ENCODE results near the gene UQCRFS1.

Gene UQCRFS1

DNA sequence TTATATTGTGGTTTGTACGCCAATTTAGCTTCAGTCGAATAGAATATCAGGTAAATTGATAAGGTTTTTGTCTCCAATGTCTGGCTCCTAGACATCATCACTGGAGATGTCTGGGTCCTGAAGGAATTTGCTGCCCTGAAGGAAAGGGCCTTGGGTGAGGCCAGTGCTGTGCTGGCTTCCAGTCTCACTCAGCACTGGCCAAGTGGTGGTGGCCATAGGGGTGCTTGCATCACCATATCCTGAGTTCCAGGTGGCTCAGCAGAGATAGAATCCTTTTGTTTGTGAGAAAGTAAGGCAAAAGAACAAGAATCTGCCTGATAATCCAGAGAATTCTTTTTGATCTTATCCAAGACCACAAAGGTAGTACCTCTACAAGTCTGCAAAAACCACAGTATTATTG lies 39.1 kb downstream of the UQCRFS1 start:
- Histone ChIP-seq H3K36me3 (ENCODE audit: control insufficient read depth, insufficient read depth, low read length) (no peaks in the 10 kb centered on the region), H3K4me3 (ENCODE audit: insufficient read depth, low read depth, low read length, poor library complexity, severe bottlenecking) (no peak overlapping the region), H3K27ac (ENCODE audit: insufficient read depth, low read length, poor library complexity, severe bottlenecking) (no peak overlapping the region), H3K4me1 (ENCODE audit: control insufficient read depth, insufficient read depth, low read length, poor library complexity, severe bottlenecking) (no peaks in the 10 kb centered on the region), H3K27me3 (replicated peaks; ENCODE audit: control insufficient read depth, insufficient read depth, low read length, poor library complexity, severe bottlenecking) (no peaks in the 10 kb centered on the region), H3K9me3 (ENCODE audit: control insufficient read depth, low read length) (no peaks in the 10 kb centered on the region)
- no peak for DNase-seq

- Histone ChIP-seq H3K27me3 (replicated peaks; ENCODE audit: control insufficient read depth, insufficient read depth, low read length, poor library complexity, severe bottlenecking) (no peaks in the 10 kb centered on the region), H3K4me1 (ENCODE audit: control insufficient read depth, insufficient read depth, low read length, poor library complexity, severe bottlenecking) (no peaks in the 10 kb centered on the region), H3K36me3 (ENCODE audit: control insufficient read depth, insufficient read depth, low read length) (no peaks in the 10 kb centered on the region), H3K27ac (ENCODE audit: insufficient read depth, low read length, poor library complexity, severe bottlenecking) (no peak overlapping the region), H3K4me3 (ENCODE audit: insufficient read depth, low read depth, low read length, poor library complexity, severe bottlenecking) (no peak overlapping the region), H3K9me3 (ENCODE audit: control insufficient read depth, low read length) (no peaks in the 10 kb centered on the region)
- no peak for DNase-seq
Measured at GRCh38 chr19:29172302-29172701, 40.6 kb downstream of the UQCRFS1 start.

DNA sequence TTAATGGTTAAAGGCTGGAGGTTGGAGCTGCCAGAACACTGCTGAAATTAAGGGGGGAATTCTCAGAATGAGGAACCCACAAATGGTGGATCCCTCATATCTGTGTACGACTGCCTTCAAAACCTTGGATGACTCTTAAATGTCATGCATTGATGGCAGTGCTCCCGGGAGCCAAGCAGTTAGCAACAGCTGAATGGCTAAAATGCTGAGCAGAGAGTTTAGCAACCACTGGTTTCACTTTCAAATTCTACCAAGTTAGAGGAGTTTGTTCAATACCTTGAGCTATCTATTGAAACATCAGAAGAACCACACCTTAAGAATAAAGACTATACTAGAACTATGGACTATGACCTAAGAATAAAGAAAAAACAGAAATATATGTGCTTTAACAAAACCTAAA lies 41.4 kb downstream of the UQCRFS1 start:
- Histone ChIP-seq H3K27ac (ENCODE audit: insufficient read depth, low read length, poor library complexity, severe bottlenecking) (no peak overlapping the region), H3K27me3 (replicated peaks; ENCODE audit: control insufficient read depth, insufficient read depth, low read length, poor library complexity, severe bottlenecking) (no peaks in the 10 kb centered on the region), H3K36me3 (ENCODE audit: control insufficient read depth, insufficient read depth, low read length) (no peaks in the 10 kb centered on the region), H3K9me3 (ENCODE audit: control insufficient read depth, low read length) (no peaks in the 10 kb centered on the region), H3K4me1 (ENCODE audit: control insufficient read depth, insufficient read depth, low read length, poor library complexity, severe bottlenecking) (no peaks in the 10 kb centered on the region), H3K4me3 (ENCODE audit: insufficient read depth, low read depth, low read length, poor library complexity, severe bottlenecking) (no peak overlapping the region)
- no peak for DNase-seq

GRCh38 chr19:29170554-29170953 lies 42.4 kb downstream of the UQCRFS1 start:
- DNase-seq: no peak

DNA sequence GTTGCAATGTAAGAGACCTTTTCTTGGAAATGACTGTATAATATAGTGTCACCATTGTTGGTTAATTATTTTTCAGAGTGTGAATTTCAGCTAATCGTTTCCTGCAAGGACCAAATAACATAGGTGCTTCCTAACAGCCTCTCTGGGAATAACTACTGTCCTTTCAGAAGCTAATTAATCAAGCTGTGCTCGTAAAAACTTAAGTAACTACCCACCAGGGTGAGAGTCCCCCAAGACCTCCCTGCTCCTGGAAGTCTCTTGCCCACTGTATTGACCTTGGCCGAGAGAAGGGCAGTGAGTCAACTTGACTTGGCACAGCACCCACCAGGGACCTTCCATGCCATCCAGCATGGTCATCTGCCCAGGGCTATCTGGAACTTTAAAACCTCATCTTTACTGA lies 50.3 kb downstream of the UQCRFS1 start:
- no peaks in the 10 kb centered on the region for H3K4me1 ChIP-seq (ENCODE audit: control insufficient read depth, insufficient read depth, low read length, poor library complexity, severe bottlenecking)
- H3K36me3 ChIP-seq (ENCODE audit: control insufficient read depth, insufficient read depth, low read length): no peaks in the 10 kb centered on the region
- H3K4me3 ChIP-seq (ENCODE audit: insufficient read depth, low read depth, low read length, poor library complexity, severe bottlenecking): no peak overlapping the region
- no peaks in the 10 kb centered on the region for H3K9me3 ChIP-seq (ENCODE audit: control insufficient read depth, low read length)
- H3K27me3 ChIP-seq (replicated peaks; ENCODE audit: control insufficient read depth, insufficient read depth, low read length, poor library complexity, severe bottlenecking): no peaks in the 10 kb centered on the region
- DNase-seq: no peak
- no peak overlapping the region for H3K27ac ChIP-seq (ENCODE audit: insufficient read depth, low read length, poor library complexity, severe bottlenecking)

More at GRCh38 chr19:29170554-29170953, 42.4 kb downstream of the UQCRFS1 start:
- no peak overlapping the region for H3K4me3 ChIP-seq (ENCODE audit: insufficient read depth, low read depth, low read length, poor library complexity, severe bottlenecking)
- H3K36me3 ChIP-seq (ENCODE audit: control insufficient read depth, insufficient read depth, low read length): no peaks in the 10 kb centered on the region
- H3K27me3 ChIP-seq (replicated peaks; ENCODE audit: control insufficient read depth, insufficient read depth, low read length, poor library complexity, severe bottlenecking): no peaks in the 10 kb centered on the region
- no peaks in the 10 kb centered on the region for H3K9me3 ChIP-seq (ENCODE audit: control insufficient read depth, low read length)
- H3K4me1 ChIP-seq (ENCODE audit: control insufficient read depth, insufficient read depth, low read length, poor library complexity, severe bottlenecking): no peaks in the 10 kb centered on the region
- no peak overlapping the region for H3K27ac ChIP-seq (ENCODE audit: insufficient read depth, low read length, poor library complexity, severe bottlenecking)

DNA sequence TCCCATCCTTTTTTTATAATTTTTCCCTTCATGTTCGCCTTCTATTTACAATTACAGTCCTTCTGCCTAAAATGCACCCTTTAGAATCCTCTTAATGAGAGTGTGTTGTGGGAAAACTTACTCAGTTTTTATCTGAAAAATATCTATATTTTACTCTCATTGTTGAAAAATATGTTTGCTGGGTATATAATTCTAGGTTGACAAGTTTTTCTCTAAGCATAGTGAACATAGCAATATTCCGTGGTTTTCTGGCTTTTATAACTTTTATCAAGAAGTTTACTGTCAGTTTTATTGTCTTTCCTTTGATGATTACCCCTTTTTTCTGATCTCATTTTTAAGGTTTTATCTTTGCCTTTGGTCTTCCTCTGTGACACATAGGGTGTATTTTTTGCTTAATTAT lies 57.3 kb downstream of the UQCRFS1 start:
- DNase-seq: no peak
- Histone ChIP-seq H3K4me3 (ENCODE audit: insufficient read depth, low read depth, low read length, poor library complexity, severe bottlenecking) (no peak overlapping the region), H3K9me3 (ENCODE audit: control insufficient read depth, low read length) (no peaks in the 10 kb centered on the region), H3K36me3 (ENCODE audit: control insufficient read depth, insufficient read depth, low read length) (no peaks in the 10 kb centered on the region), H3K27ac (ENCODE audit: insufficient read depth, low read length, poor library complexity, severe bottlenecking) (no peak overlapping the region), H3K27me3 (replicated peaks; ENCODE audit: control insufficient read depth, insufficient read depth, low read length, poor library complexity, severe bottlenecking) (no peaks in the 10 kb centered on the region), H3K4me1 (ENCODE audit: control insufficient read depth, insufficient read depth, low read length, poor library complexity, severe bottlenecking) (no peaks in the 10 kb centered on the region)
